GM12878 (cell line): ENCODE data around the gene BLOC1S3. TPM values are rescaled to one million over a fixed set of nuclear protein-coding genes. Genes with fewer than 3 reads are reported as not detected.

Experiments
- ATAC-seq: fragments of 200-7000 bp; cut with Tn5 transposase; 3 replicates; pipeline ENCODE4 v1.9.1; 2020; ENCODE audit warnings: mild to moderate bottlenecking, moderate library complexity
- BruUV-seq: library from RNA; stranded (reverse); fragments of 400-500 nt; replicated peaks from 2 replicates; lab custom pipeline; 2021; lab: Mats Ljungman, UMichigan
- CTCF ChIA-PET: fragments of 300-600 bp; sonication (Branson Sonifier 250); formaldehyde crosslinking; extraction: SDS; loops from one replicate; lab custom pipeline; 2021; ENCODE audit warnings: inconsistent platforms; lab: Yijun Ruan, JAX
- POLR2A ChIA-PET: fragments of 350-600 bp; formaldehyde crosslinking; extraction: SDS; loops from one replicate; lab custom pipeline; 2021; ENCODE audit warnings: inconsistent platforms; lab: Charles Lee
- RAD21 ChIA-PET: fragments of 300-600 bp; sonication (Branson Sonifier 250); formaldehyde crosslinking; loops from one replicate; lab custom pipeline; 2023; ENCODE audit warnings: antibody characterized with exemption; ENCODE audit not compliant: unreplicated experiment; lab: Charles Lee
- SMC1A ChIA-PET: fragments of 300-600 bp; sonication (Branson Sonifier 250); formaldehyde crosslinking; loops from one replicate; lab custom pipeline; 2023; ENCODE audit not compliant: unreplicated experiment, uncharacterized antibody; lab: Charles Lee
- DNase-seq: peaks from one replicate; pipeline ENCODE4 v3.0.0-alpha.2; 2011; ENCODE audit warnings: low read depth, low spot score
- FAIRE-seq: peaks from 3 replicates; lab custom pipeline; 2011; peaks lifted over from hg19 to GRCh38; lab: Jason Lieb, UNC
- H2AFZ ChIP-seq: 2 replicates; pipeline ENCODE4 v1.6.0; 2011; ENCODE audit warnings: low read depth, low read length, control low read depth; ENCODE audit not compliant: control insufficient read depth
- H3K27ac ChIP-seq: 2 replicates; pipeline ENCODE4 v1.5.1; 2011; ENCODE audit warnings: control low read depth; ENCODE audit not compliant: control insufficient read depth, insufficient read depth
- H3K27me3 ChIP-seq, 2 experiments: replicated peaks in 1 of 2; 2 replicates each; pipeline versions ENCODE4 v1.6.0 to v1.6.1; 2011; ENCODE audit warnings: low read length in 1 of 2; ENCODE audit not compliant: control insufficient read depth in 2 of 2, insufficient read depth in 2 of 2
- H3K36me3 ChIP-seq, 2 experiments: 2 replicates each; pipeline ENCODE4 v1.5.1; 2011; ENCODE audit warnings: low read length in 1 of 2; ENCODE audit not compliant: control insufficient read depth in 2 of 2, insufficient read depth in 2 of 2
- H3K4me1 ChIP-seq: 2 replicates; pipeline ENCODE4 v1.6.1; 2011; ENCODE audit warnings: mild to moderate bottlenecking, low read length, moderate library complexity, mixed read lengths; ENCODE audit not compliant: control insufficient read depth, insufficient read depth
- H3K4me2 ChIP-seq: 2 replicates; pipeline ENCODE4 v1.6.0; 2011; ENCODE audit warnings: control low read depth; ENCODE audit not compliant: control insufficient read depth, insufficient read depth
- H3K4me3 ChIP-seq: fragments of 200-600 bp; sonication (generic); 2 replicates; pipeline ENCODE4 v1.5.1; 2016
- H3K79me2 ChIP-seq: 2 replicates; pipeline ENCODE4 v1.6.0; 2011; ENCODE audit warnings: low read length; ENCODE audit not compliant: control insufficient read depth, insufficient read depth
- H3K9ac ChIP-seq: 2 replicates; pipeline ENCODE4 v1.8.0; 2011; ENCODE audit warnings: low read length, control low read depth, mixed read lengths; ENCODE audit not compliant: control insufficient read depth, insufficient read depth
- H3K9me3 ChIP-seq: replicated peaks from 3 replicates; pipeline ENCODE4 v1.5.1; 2011; ENCODE audit warnings: mild to moderate bottlenecking, low read length; ENCODE audit not compliant: control insufficient read depth, insufficient read depth
- H4K20me1 ChIP-seq: 2 replicates; pipeline ENCODE4 v1.6.0; 2011; ENCODE audit not compliant: control insufficient read depth, insufficient read depth
- BACH1 ChIP-seq: fragments of 450-650 bp; IDR thresholded peaks from 2 replicates; pipeline ENCODE4 v1.6.1; 2017; ENCODE audit warnings: mild to moderate bottlenecking, borderline replicate concordance
- BCL11A ChIP-seq: IDR thresholded peaks from 2 replicates; pipeline ENCODE4 v1.6.1; 2011; ENCODE audit warnings: low read depth, low read length
- CBX5 ChIP-seq: sonication (generic); IDR thresholded peaks from 2 replicates; pipeline ENCODE4 v1.6.1; 2016; ENCODE audit warnings: low read depth, moderate library complexity, mild to moderate bottlenecking, inconsistent platforms
- FOS ChIP-seq: IDR thresholded peaks from 3 replicates; pipeline ENCODE4 v1.6.1; 2011; ENCODE audit warnings: borderline replicate concordance; ENCODE audit not compliant: insufficient read length; ENCODE audit errors: extremely low read depth
- FOXK2 ChIP-seq: fragments of 450-650 bp; IDR thresholded peaks from 2 replicates; pipeline ENCODE4 v1.6.1; 2017; ENCODE audit warnings: mild to moderate bottlenecking, moderate library complexity
- IKZF2 ChIP-seq, 2 experiments: fragments of 450-650 bp; IDR thresholded peaks; 2 replicates each; pipeline ENCODE4 v1.6.1; 2017; ENCODE audit warnings: mild to moderate bottlenecking in 2 of 2, moderate library complexity in 2 of 2
- MTA2 ChIP-seq: fragments of 450-650 bp; IDR thresholded peaks from 2 replicates; pipeline ENCODE4 v1.6.1; 2016; ENCODE audit warnings: low read depth, mild to moderate bottlenecking, moderate library complexity
- NBN ChIP-seq: fragments of 450-650 bp; IDR thresholded peaks from 2 replicates; pipeline ENCODE4 v1.6.1; 2016
- NR2F1 ChIP-seq: fragments of 450-650 bp; conservative IDR thresholded peaks from 2 replicates; pipeline ENCODE4 v1.6.1; 2017; ENCODE audit warnings: mild to moderate bottlenecking
- PAX8 ChIP-seq: fragments of 450-650 bp; IDR thresholded peaks from 2 replicates; pipeline ENCODE4 v1.6.1; 2017; ENCODE audit warnings: mild to moderate bottlenecking, moderate library complexity
- POLR2AphosphoS2 ChIP-seq: IDR thresholded peaks from 2 replicates; pipeline ENCODE4 v1.6.1; 2011; ENCODE audit warnings: low read depth, mild to moderate bottlenecking, low read length, improper control_type of control experiment, moderate library complexity
- POLR2AphosphoS5 ChIP-seq: IDR thresholded peaks from 2 replicates; pipeline ENCODE4 v1.6.1; 2011; ENCODE audit warnings: mild to moderate bottlenecking, low read length, inconsistent platforms
- RB1 ChIP-seq: fragments of 450-650 bp; formaldehyde crosslinking; IDR thresholded peaks from 2 replicates; pipeline ENCODE4 v1.6.1; 2017; ENCODE audit warnings: mild to moderate bottlenecking, borderline replicate concordance
- SIX5 ChIP-seq: IDR thresholded peaks from 2 replicates; pipeline ENCODE4 v1.6.1; 2011; ENCODE audit warnings: mild to moderate bottlenecking, low read depth, low read length, moderate library complexity; ENCODE audit not compliant: severe bottlenecking
- SMAD5 ChIP-seq: IDR thresholded peaks from 2 replicates; pipeline ENCODE4 v1.6.1; 2016; ENCODE audit warnings: antibody characterized with exemption, low read depth
- TCF7 ChIP-seq: IDR thresholded peaks from 2 replicates; pipeline ENCODE4 v1.6.1; 2014; ENCODE audit warnings: antibody characterized with exemption, borderline replicate concordance
- YY1 ChIP-seq: IDR thresholded peaks from 2 replicates; pipeline ENCODE4 v1.6.1; 2011; ENCODE audit warnings: low read depth, mild to moderate bottlenecking, low read length
- ZBED1 ChIP-seq: IDR thresholded peaks from 2 replicates; pipeline ENCODE4 v1.6.1; 2016; ENCODE audit warnings: borderline replicate concordance
- WGBS: methylation state at CpG from one replicate; pipeline ENCODE4 v1.1.6; 2016; ENCODE audit warnings: low lambda C conversion rate; ENCODE audit not compliant: insufficient replicate concordance, insufficient coverage; ENCODE audit errors: missing lambda C conversion rate; 5-methylcytosine and 5-hydroxymethylcytosine counted together
- in situ Hi-C: fragments of 300-500 bp; cut with MboI; formaldehyde crosslinking; loops from 9 replicates; pipeline ENCODE4 v1.14.3; 2018; ENCODE audit warnings: mixed read lengths
- intact Hi-C: fragments of 100-400 bp; cut with micrococcal nuclease; formaldehyde crosslinking; loops from one replicate; pipeline ENCODE4 v1.14.2; 2022; ENCODE audit not compliant: unreplicated experiment
- polyA plus RNA-seq, 11 experiments: library from polyadenylated mRNA; depleted of rRNA in 4 of 11; unstranded in 6 of 11; stranded (reverse) in 5 of 11; fragments of >200 nt; fragmentation: Nextera tagmentation in 4 of 11; fragmentation: Illumina TruSeq in 1 of 11; extraction: Ambion mirVana in 4 of 11; extraction: Trizol in 1 of 11; gene quantifications; 1 replicate in 1 of 11; 2 replicates in 10 of 11; pipeline versions ENCODE4 v1.2.1 to v1.2.3, GENCODE V29; 2011 to 2016; ENCODE audit warnings: inconsistent platforms in 2 of 11, missing spikeins in 2 of 11, low read depth in 1 of 11
- total RNA-seq, 4 experiments: library from RNA; depleted of rRNA in 3 of 4; stranded (reverse); fragments of >200 nt in 3 of 4; fragmentation: Illumina TruSeq in 1 of 4; extraction: Trizol in 1 of 4; gene quantifications; 2 replicates each; pipeline versions ENCODE4 v1.2.1 to v1.2.3, GENCODE V29; 2013 to 2021
- TF ChIP-seq, protein P1 (sequence below): fragments of 450-650 bp; IDR thresholded peaks from 2 replicates; pipeline ENCODE4 v1.6.1; 2017; ENCODE audit warnings: mild to moderate bottlenecking, low read depth, inconsistent platforms; ENCODE audit not compliant: poor library complexity, severe bottlenecking

The BLOC1S3 gene
- total and polyA plus RNA-seq, 10 of the 15 experiments (the other 5 are each of a cell fraction or from before 2014, with no cell fraction given) = 3.6 to 18.3 (median 10.4) TPM

DNA sequence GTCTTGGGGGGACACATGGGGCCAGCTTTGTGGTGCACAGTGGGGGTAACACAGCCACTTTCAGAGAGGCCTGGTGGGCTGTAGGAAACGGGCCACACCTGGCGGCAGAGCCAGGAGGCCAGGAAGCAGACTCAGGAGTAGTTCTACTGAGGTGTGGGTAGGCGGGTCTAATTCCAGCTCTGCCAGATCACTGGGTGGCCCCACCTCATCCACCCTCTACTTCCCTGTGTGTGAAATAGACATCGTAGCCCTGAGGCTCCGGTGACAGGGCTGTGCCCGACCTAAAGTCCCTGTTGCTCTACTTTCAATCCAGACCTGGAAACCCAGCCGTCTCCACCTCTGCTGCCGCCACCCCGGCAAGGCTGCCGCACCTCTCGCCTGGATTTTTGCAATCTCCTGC lies 21.8 kb upstream of the BLOC1S3 start:
- Histone ChIP-seq H3K9ac (no peak overlapping the region), H3K27ac (no peak overlapping the region), H3K27me3 (peaks cover 5 to 9% of the 10 kb centered on the region in 2 experiments; a peak in 3 of 4 replicates), H3K4me3 (no peak overlapping the region), H3K9me3 (no peaks in the 10 kb centered on the region; the same call in 2 of the 3 replicates), H3K4me1 (peaks cover 14% of the 10 kb centered on the region), H3K79me2 (no peaks in the 10 kb centered on the region), H3K4me2 (no peak overlapping the region), H4K20me1 (no peaks in the 10 kb centered on the region), H3K36me3 (no peaks in the 10 kb centered on the region), H2AFZ (no peak overlapping the region)
- FAIRE-seq (no peak), ATAC-seq (no peak), DNase-seq (no peak)
- no TSS peak for BruUV-seq
- RAD21 ChIA-PET = no interaction called here
- SMC1A ChIA-PET = no interaction called here
- TF ChIP-seq FOXK2 (no peak), MTA2 (no peak), BCL11A (no peak), BACH1 (no peak), POLR2AphosphoS2 (no peak), NBN (no peak), FOS (no peak), NR2F1 (no peak), CBX5 (no peak), RB1 (no peak), IKZF2 (IDR thresholded peaks at IDR 0.05) (no peak), ZBED1 (no peak), SIX5 (no peak), POLR2AphosphoS5 (no peak), YY1 (no peak), PAX8 (no peak), TCF7 (no peak), SMAD5 (no peak)
- TF ChIP-seq, protein P1, sequence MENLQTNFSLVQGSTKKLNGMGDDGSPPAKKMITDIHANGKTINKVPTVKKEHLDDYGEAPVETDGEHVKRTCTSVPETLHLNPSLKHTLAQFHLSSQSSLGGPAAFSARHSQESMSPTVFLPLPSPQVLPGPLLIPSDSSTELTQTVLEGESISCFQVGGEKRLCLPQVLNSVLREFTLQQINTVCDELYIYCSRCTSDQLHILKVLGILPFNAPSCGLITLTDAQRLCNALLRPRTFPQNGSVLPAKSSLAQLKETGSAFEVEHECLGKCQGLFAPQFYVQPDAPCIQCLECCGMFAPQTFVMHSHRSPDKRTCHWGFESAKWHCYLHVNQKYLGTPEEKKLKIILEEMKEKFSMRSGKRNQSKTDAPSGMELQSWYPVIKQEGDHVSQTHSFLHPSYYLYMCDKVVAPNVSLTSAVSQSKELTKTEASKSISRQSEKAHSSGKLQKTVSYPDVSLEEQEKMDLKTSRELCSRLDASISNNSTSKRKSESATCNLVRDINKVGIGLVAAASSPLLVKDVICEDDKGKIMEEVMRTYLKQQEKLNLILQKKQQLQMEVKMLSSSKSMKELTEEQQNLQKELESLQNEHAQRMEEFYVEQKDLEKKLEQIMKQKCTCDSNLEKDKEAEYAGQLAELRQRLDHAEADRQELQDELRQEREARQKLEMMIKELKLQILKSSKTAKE = no peak
- intact Hi-C loops (no loop called here), in situ Hi-C loops (no loop called here)
- POLR2A ChIA-PET = no interaction called here
- CTCF ChIA-PET = no interaction called here
- 63% methylated on average over 10 of the region's 11 CpGs for WGBS
